ENCODE data around the gene RBM33. TPM values are rescaled to one million over a fixed set of nuclear protein-coding genes. Genes with fewer than 3 reads are reported as not detected.

Gene RBM33
- total and polyA plus RNA-seq, 2 of the 13 experiments (the other 11 are each of a cell fraction or from before 2014, with no cell fraction given), result 12.4 to 28.9 TPM

DNA sequence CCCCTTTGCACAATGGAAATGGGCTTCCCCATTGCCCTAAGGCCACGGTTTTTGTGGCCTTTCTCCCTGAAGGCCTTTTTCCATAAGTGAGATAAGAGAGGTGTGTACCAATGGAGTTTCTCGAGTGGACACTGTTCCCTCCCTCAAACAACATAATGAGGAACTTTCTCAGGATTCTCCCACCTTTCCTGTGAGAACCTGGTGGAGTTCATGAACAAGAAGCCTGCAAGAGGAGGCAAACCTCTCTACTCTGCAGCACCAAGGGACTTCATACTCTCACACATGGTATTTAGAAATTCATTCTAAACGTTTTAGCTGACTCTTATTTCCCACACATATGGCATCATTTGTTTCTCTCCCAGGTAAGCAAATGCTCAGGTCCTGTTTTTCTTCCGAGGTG is 7.3 kb upstream of the RBM33 start:
- H3K27me3 ChIP-seq (ENCODE audit: control insufficient read depth in 1 of 2, insufficient read depth in 2 of 2, low read length in 2 of 2), result no peaks in the 10 kb centered on the region
- peaks cover 10% of the 10 kb centered on the region; the same call in 1 of the 2 replicates for H3K9me3 ChIP-seq (ENCODE audit: low read length)
- no peak overlapping the region for H3K4me3 ChIP-seq (replicated peaks in 1 of 3; ENCODE audit: insufficient read depth in 1 of 3, low read depth in 2 of 3, low read length in 3 of 3)
- H2AFZ ChIP-seq (ENCODE audit: low read length), result no peak overlapping the region
- H4K20me1 ChIP-seq (ENCODE audit: insufficient read depth, low read length), result no peaks in the 10 kb centered on the region
- FAIRE-seq, result no peak
- no peak overlapping the region for H3K4me2 ChIP-seq (ENCODE audit: low read depth, low read length)
- ATAC-seq, result no peak
- no peak for DNase-seq (ENCODE audit: low spot score)
- WGBS (ENCODE audit: low lambda C conversion rate), result 42% methylated on average over 4 of the region's 4 CpGs
- H3K36me3 ChIP-seq (replicated peaks in 1 of 2; ENCODE audit: control insufficient read depth in 1 of 2, insufficient read depth in 2 of 2, low read length in 2 of 2), result peaks cover 0 to 4% of the 10 kb centered on the region in 2 experiments; a peak in 4 of 5 replicates
- POLR2A ChIA-PET, result no interaction called here
- CTCF ChIA-PET (ENCODE audit: low intra/inter-chr PET ratio, low total read pairs), result no interaction called here
- no peak overlapping the region for H3K9ac ChIP-seq (ENCODE audit: insufficient read depth, low read depth, low read length)
- TF ChIP-seq, protein P1, sequence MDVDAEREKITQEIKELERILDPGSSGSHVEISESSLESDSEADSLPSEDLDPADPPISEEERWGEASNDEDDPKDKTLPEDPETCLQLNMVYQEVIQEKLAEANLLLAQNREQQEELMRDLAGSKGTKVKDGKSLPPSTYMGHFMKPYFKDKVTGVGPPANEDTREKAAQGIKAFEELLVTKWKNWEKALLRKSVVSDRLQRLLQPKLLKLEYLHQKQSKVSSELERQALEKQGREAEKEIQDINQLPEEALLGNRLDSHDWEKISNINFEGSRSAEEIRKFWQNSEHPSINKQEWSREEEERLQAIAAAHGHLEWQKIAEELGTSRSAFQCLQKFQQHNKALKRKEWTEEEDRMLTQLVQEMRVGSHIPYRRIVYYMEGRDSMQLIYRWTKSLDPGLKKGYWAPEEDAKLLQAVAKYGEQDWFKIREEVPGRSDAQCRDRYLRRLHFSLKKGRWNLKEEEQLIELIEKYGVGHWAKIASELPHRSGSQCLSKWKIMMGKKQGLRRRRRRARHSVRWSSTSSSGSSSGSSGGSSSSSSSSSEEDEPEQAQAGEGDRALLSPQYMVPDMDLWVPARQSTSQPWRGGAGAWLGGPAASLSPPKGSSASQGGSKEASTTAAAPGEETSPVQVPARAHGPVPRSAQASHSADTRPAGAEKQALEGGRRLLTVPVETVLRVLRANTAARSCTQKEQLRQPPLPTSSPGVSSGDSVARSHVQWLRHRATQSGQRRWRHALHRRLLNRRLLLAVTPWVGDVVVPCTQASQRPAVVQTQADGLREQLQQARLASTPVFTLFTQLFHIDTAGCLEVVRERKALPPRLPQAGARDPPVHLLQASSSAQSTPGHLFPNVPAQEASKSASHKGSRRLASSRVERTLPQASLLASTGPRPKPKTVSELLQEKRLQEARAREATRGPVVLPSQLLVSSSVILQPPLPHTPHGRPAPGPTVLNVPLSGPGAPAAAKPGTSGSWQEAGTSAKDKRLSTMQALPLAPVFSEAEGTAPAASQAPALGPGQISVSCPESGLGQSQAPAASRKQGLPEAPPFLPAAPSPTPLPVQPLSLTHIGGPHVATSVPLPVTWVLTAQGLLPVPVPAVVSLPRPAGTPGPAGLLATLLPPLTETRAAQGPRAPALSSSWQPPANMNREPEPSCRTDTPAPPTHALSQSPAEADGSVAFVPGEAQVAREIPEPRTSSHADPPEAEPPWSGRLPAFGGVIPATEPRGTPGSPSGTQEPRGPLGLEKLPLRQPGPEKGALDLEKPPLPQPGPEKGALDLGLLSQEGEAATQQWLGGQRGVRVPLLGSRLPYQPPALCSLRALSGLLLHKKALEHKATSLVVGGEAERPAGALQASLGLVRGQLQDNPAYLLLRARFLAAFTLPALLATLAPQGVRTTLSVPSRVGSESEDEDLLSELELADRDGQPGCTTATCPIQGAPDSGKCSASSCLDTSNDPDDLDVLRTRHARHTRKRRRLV (CRISPR knock-in tag; IDR thresholded peaks at IDR 0.05), result no peak
- TF ChIP-seq IRX3 (CRISPR knock-in tag; IDR thresholded peaks at IDR 0.05; ENCODE audit: borderline replicate concordance, low read depth) (no peak), ZNF652 (CRISPR knock-in tag; IDR thresholded peaks at IDR 0.05; ENCODE audit: borderline replicate concordance, low read depth) (no peak), ZC3H4 (CRISPR knock-in tag; IDR thresholded peaks at IDR 0.05; ENCODE audit: borderline replicate concordance) (no peak), ZNF253 (CRISPR knock-in tag; IDR thresholded peaks at IDR 0.05; ENCODE audit: borderline replicate concordance) (no peak)
- in situ Hi-C loops (cut with HindIII; ENCODE audit: extremely low pct_ligation_motif_present, low pct_unique_long_range_greater_than_20kb), result no loop called here
- peaks cover 9% of the 10 kb centered on the region; the same call in 1 of the 2 replicates for H3K4me1 ChIP-seq (ENCODE audit: insufficient read depth, low read length)
- no peaks in the 10 kb centered on the region for H3K79me2 ChIP-seq (ENCODE audit: insufficient read depth, low read length)
- no TSS peak for BruUV-seq (replicated peaks)
- intact Hi-C loops (cut with micrococcal nuclease; ENCODE audit: unreplicated experiment), result no loop called here
- H3K27ac ChIP-seq (ENCODE audit: extremely low read length, insufficient read depth, low read length), result no peak overlapping the region
